GM15510 (cell line): ENCODE data around the gene ZNF22.

Experiments used
- POLR2A ChIP-seq: IDR thresholded peaks from 3 replicates; pipeline ENCODE4 v1.6.1; 2011; ENCODE audit warnings: borderline replicate concordance; ENCODE audit not compliant: insufficient read length; ENCODE audit errors: extremely low read depth

Gene ZNF22

DNA sequence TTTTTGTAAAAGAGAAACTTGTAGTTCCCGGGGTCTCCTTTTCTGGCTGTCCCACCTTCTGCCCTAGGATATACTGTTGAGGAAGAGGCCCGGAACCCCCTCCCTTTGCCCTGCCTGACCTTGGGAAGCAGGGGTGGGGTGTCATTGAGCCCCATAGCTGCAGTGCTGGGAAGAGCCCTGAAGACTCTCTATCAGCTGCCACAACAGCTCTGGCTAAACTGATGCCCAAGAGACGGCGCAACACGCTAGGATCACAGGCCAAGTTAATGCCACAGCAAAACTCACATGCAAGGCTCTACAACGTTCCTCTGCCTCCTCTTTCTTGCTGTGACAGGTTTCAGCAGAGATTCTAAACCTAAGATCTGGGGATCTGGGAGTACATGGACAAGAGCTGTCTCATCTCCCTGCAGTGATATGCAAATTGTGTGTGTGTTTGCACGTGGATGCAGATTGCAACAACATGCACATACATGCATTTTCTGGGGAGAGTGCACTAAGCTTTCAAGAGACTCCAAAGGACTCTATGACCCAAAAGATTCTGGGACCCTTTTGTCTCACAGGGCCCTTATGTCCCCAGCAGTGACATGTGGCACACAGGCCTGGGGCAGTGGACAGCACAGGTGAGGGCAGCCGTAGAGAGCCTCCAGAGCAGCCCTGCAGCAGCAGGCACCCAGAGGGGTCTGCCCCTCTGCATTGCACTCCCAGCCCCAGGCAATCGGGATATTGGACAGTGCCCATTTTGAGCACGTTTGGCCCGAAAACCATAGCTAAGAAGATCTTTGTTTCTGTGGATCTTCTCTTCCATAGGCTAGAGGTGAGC is 38.6 kb upstream of the ZNF22 start:
- no peak for TF ChIP-seq POLR2A

DNA sequence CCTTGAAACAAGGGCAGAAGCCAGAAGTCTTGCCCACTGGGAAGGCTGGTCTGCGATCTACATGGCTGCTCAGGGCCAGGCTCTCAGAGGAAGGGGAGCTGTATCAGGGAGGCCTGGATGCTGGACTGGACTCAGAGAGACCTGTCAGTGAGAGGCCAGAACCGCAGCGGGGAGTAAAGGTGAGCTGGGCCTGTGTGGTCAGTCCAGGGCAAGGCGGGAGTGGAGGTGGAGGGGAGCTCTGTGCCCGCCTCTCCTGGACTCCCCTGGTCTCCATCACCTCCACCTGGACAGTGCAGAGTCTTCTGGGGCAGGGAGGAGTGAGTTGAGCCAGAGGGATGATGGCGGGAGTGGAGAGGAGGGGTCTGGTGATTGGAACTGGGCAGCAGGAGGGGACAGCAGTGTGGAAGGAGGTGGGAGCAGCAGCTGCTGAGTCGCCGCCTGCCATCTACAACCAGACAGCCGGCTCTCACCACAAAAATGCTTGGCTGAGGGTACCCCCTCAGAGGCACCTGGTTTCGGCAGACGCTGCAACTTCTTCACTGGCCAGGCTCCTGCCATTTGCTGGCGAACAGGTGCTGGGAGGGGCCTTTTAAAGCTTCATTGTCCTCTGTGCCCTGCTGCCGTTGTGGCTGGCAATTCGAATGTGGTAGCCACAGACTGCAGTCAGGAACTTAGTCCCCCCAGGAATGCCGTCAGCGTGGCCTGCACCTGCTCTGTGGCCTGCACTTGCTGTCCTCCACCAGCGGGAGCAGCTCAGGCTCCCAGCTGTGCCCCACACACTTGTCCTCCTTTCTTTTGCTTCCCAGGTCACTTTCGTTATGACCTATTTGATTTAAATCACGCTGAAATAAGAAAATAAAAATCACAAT is 37.6 kb upstream of the ZNF22 start:
- TF ChIP-seq POLR2A = no peak

DNA sequence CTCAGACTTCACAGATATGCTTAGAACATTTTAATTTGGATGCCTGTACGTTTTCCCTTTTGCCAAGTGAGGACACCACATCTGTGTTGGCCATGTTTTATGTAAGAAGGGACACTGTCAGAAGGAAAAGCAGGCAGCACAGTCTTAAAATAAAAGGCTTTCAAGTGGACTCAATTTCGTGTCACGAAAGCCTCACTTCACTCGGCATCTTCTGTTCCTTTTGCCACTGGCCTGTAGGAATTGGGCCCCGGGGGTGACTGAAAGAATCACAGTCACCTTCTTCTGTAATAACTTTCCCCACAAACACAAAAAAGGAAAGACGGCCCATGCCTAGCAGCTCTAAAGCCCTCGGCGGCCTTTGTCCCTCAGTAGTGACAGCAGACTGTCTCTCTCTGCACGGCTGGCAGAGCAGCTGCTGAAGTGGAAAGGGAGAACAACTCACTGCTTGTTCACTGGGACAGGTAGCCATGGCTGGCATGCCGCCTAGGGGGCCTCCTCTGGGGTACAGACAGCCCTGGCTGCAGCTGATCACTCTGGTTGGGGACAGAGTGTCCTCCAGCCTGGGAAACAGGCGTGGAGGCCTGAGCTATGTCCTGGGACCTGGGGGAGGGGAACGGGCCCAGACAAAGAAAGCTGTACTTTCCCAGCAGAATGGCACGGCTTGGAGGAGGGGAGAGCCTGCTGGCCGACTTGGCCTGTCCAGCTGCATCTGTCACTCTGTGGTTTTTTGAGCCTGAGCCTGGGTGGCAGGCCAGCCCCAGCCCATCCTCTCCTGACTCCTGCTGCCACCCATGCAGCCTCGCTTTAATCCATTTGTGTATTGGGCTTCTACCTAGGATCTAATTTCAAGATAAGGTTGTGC is 36.7 kb upstream of the ZNF22 start:
- TF ChIP-seq POLR2A = no peak

DNA sequence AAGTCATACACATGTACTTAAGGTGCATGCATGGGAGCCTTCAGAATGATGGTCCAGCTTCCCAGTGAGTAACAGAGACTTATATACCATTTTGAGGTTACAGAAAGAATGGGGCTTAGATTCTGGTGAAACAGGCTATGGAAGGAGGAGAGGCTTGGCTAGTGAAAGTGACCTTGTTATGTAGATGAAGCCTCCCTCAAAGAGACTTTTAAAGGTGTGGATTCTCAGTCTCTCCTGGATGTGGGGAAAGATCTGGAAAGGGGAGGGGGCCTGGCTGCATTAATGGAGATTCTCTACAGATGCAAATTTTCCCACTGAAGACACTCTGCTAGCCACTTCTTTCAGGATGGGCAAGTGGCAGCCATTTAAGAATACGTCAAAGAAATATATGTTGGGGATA is 35.6 kb upstream of the ZNF22 start:
- TF ChIP-seq POLR2A = no peak

DNA sequence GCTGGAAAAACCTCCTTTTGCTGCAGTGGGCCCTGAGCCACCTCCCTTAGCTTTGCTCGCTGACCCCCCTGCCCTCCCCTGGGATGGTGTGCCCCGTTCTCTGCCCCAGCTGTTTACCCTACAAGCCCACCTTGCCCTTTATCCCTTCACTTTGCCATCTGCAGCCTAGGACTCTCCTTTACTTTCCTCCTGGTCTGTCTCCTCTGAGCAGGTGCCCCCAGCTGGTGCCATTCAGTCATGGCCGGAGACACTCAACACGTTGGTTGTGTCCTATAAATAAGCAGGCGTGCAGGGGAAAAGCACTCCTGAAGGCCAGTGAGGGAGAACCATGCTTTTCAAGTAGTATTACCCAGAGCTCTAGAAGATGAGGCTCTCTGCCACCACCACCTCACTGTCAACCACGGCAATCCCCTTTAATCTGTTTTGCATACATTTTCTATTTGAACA is 35.0 kb upstream of the ZNF22 start:
- no peak for TF ChIP-seq POLR2A

DNA sequence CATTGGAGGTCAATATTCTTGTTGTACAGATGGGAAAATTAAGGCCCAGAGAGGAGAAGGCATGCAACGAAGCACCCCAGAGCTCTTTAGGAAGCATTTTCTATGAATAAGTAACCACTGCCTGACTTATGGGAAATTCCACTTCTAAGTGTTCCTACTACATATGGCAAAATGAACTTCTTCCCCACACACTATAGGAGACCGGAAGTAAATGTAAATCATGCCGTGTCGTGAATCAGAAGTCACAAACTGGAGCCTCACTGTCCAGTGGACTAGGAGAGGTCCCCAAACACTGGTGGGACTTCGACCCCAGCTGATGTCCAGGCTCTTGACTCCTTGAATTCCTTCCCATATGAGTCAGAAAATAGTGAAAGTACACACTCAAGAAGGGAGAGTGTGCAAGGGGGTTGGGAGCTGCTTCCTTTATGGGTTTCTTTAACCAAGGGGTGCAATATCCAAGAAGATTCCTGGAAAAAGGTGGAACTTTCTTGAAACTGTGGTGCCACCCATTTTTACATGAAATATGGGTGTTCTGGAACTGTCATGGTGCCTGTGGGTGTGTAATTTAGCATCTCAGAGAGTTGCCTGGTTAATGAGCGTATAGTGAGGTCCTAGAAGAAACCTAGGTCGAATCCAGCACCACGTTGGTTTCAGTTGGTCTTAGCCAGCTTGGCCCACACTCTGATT is 34.5 kb upstream of the ZNF22 start:
- TF ChIP-seq POLR2A = no peak

DNA sequence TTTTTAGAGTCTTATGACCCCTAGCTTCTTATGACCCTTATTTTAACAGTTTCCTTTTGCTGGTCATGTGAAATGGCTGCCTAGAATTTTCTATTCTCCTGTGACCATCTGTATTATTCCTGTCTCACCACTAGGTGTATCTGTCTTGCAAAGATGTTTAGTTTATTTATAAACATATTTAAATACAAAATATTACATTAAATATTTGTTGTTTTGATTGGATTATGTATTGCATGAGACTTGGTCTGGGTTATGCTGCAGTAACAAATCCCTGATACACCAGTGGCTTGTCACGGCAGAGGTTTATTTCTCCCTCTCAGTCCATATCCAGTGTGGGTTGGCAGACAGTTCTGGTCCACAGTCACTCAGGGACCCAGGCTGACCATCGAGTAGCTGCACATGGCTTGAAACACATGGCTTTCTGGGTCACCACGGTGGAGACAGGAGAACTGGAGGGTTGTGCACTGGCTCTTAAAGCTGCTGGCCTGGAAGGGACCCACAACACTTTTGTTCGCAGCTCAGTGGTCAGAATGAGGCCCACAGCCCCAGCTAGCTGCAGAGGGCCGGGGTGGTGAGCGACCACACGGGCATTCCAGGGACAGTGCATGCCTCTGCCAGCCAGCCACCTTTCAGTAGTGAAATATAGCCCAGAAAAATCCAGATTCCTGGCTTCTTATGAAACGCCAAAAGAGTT is 33.8 kb upstream of the ZNF22 start:
- no peak for TF ChIP-seq POLR2A

DNA sequence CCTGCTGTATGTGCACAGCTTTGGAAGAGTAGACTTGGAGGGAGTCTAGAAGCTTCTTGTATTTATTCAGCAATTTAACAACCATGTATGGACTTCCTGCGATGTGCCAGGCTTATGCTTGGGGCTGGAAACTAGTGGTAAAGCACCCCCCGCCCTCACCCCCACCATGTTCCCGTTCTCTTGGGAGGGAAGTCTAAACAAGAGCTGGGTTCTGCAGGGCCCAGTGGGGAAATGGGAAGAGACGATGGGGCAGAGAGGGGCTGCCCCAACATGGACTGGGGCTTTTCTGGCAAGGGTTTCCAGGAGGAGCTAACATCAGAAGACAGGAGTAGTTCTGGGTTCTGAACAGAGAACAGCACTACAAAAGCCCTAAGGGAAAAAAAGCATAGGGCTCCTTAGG is 33.1 kb upstream of the ZNF22 start:
- no peak for TF ChIP-seq POLR2A

DNA sequence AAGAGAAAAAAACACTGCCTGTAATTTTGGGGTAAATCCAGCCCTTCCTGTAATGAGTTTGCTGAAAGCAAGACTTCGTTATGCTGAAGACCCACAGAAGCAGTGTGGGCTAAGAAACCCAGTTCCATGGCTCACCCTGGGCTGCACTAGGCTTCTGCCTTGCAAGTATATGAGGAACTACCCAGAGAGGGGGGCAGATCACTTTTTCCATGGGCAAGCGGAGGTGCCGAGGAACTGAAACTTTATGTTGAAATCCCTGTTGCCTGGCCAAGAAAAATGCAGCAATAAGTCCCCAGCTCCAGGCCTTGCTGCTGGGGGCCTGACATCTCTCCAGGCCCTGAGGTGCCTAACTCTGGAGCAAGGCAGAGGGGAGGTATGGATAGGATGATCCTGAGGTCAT is 32.6 kb upstream of the ZNF22 start:
- TF ChIP-seq POLR2A = no peak

DNA sequence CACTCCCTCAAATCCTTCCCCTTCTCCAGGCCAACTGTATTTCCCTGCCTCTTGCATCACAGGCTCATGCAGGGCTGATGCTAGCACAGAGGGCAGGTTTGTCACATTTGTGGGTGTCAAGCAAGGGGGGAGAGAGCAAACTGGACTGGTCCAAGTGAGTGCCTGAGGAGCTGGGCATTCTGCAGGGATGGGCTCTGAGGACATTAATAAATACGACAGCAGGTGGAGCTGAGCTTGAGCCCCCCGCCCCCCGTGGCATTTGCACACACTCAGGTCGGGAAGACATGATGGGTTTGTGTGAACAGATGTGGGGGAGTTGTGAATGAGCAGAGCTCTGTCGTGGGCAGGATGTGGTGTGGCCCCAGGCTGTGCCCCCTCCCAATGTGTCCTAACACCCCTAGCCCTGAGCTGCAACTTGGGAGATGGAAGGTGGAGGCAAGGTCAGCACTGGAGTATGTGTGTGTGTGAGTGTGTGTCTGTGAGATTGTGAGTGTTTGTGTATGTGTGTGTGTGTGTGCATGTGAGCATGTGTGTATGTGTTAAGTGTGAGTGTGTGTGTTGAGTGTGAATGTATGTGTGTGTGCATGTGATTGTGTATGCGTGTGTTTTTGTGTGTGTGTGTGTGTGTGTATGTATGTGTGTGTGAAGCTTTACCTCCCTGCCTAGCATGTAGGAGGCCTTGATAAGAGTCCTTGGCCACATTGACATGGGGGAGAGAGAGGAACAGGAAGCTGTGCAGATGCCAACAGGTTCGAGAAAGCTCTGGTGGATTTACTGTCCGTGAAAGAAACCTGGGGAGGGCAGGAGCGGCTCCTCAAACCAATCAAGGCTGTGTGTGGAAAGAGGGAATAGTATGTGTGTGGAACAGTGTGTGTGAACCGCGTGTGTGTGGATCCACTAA is 32.0 kb upstream of the ZNF22 start:
- no peak for TF ChIP-seq POLR2A

DNA sequence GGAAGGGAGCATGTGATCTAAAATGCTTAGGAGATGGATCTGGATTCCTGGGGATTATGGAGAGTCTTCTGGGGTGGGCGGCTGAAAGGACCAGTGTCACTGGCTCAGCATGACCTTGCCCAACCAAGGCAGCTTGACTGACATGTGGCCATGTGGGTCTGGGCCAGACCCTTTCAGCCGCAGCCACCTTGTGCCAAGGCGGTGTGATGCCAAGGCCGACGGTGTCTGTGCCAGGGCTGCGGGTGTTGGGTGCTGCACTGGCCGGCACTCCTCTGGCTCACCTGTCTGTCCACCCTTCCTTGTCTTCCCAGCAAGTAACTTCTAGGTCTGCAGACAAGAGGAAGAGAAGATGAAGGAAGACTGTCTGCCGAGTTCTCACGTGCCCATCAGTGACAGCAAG is 30.9 kb upstream of the ZNF22 start:
- TF ChIP-seq POLR2A = no peak

DNA sequence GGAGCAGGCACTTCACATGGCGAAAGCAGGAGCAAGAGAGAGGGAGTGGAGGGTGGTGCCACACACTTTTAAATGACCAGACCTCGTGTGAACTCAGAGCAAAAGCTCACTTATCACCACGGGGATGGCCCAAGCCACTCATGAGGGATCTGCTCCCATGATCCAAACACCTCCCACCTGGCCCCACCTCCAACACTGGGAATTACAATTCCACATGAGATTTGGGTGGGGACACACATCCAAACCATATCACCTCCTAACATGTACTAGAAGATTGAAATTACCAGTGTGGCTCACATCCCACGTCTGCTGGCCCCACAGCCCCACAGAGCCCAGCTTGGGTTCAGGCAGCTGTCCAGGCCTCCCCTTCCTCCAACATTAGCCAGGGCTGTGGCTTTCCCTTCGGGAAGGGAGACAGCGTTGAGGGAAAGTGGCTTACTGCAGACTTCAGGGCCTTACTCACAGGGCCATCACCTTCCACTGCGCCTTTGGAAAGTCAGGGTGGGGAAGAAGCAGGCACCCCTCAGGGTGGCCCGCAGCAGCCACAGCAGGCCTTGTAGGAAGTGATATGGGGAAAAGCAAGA is 29.8 kb upstream of the ZNF22 start:
- no peak for TF ChIP-seq POLR2A
